DMS 273 (cell line): Measurements from ENCODE around the gene THAP3.

Experiments
- DNase-seq: peaks from one replicate; lab custom pipeline; 2025; ENCODE audit not compliant: unreplicated experiment; lab: John Stamatoyannopoulos, UW

The THAP3 gene

DNA sequence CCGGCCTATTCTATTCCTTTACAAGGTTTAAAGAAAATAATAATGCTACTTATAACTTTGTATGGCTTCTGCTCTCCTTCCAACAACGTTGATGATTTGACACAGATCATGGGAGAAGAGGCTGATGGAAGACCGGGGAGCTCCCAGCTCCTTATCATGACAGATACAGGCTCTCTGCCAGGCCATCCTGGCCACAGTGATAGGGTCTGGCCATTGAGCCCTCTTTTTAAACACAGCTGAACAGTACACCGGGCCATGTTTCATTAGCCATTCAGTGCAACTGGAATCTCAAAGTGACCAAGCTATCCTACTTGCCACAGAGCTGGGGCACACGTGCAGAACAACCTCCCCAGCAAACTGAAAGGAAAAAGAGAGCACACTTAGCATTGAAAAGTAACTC lies 42.0 kb downstream of the THAP3 start:
- DNase-seq: no peak

DNA sequence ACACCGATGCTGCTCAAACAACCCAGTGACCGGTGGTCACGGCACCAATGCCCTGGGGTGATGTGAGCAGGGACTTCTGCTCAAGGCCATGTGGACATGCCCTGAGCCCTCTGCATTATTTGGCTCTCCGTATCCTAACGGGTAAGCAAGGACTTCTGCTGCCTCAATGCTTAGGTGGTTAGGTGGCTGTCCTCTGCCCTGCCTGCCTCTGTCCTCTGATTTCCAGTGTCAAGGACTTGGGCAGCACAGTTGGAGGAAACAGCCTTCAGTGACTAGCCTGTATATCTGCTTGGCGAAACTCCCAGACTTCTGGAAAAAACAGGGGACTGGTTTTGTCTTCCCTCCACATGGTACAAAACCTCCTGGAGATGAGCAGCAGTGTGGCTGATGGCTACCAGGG lies 42.5 kb downstream of the THAP3 start:
- no peak for DNase-seq

DNA sequence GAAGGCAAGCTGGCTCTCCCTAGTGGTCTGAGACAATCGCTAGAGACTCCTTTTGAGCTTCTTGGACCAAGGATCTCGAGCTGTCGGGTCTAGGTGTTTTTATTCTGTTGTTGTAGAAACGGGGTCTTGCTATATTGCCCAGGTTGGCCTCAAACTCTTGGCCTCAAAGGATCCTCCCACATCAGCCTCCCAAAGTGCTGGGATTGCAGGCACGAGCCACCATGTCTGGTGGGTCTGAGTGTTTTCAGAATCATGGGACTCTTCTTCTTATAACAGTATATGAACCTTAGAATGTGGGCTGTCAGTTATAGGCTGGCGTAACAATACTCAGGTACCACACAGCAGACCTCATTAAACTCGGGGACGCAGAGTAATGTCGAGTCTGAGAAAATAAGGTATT lies 43.8 kb downstream of the THAP3 start:
- DNase-seq: no peak

DNA sequence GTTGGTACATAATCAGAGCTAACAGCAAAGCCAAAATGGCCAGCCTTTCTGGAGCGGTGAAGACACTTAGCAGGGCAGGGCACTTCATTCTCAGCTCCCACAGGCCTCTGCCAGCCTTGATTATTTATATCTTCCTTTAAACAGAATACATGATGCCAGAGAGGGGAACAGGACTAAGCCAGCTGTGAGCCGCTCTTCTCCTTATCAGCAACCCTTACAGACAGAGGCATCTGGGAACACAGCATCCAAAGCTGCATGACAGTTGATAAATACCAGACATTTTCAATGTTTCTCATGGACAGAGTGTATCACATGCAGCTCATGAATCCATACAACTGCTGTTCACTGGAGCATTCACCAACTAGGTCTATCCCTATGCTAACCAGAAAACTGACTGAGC lies 47.9 kb downstream of the THAP3 start:
- no peak for DNase-seq

DNA sequence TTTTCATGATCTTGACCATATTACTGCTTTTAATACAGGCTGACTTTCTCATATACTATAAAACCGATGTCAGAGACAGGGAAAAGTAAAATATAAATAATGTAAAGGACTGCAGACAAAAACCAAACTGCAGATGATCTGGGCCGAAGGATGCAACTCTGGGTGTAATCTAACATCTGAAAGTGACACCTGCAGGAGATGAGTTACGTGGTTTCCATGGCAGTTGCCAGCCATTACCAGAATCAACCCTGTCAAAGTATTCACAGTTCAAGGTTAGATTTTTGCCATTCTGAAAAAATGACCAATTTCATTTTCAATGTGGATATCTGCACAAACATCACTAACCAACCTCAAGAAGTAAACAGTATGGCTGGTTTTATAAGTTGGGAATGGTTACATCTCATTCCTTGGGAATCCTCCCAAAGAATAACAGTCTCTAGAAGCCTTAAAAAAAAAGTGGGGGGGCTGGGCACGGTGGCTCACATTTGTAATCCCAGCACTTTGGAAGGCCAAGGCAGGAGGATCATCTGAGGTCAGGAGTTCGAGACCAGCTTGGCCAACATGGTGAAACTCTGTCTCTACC lies 49.2 kb downstream of the THAP3 start:
- DNase-seq: no peak

DNA sequence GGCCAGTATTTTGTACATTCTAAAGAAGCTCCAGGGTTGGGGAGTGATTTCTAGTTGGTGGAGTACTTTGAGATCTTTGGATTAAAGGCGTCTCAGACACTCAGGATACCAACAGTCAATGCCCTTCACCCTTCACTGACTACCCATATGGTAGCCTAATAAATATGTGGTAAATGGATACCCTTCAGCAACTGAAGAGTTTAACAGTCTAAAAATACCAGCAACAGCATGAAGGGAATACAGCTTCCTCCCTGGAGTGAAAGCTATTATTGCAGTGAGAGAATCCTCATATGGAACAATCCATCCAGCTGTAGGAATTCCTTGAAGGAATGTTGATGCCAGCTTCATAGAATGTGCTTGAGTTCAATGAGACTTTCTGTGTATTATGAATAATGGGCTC lies 50.1 kb downstream of the THAP3 start:
- peak; percentile 71 for DNase-seq

DNA sequence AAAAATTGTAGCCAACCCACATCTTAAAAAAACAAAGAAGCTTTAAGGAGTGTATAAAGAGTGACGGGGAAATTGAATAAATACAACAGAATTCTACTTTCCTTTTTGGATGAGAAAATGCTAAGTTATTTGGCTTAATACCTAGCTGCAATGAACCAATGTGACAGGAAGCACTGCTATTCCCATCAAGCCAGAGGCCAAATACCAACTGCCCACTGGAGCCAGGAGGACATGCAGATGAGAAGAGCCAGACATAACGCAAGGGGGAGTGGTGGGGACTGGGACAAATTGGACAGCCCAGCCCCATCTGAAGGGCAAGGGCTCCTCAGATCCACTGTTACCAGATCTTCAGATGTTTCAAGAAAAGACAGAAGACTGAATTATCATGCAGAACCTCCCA lies 51.3 kb downstream of the THAP3 start:
- no peak for DNase-seq
